PFSK-1 (cell line): ENCODE results near the gene LMX1A.

Source experiments
- FOXP2 ChIP-seq: optimal IDR thresholded peaks from 2 replicates; pipeline ENCODE3; 2011; ENCODE audit warnings: borderline replicate concordance, control low read depth, inconsistent platforms; ENCODE audit not compliant: insufficient read depth; ENCODE audit errors: extremely low read length, extremely low read depth
- POLR2AphosphoS5 ChIP-seq: IDR thresholded peaks from 2 replicates; pipeline ENCODE4 v1.6.1; 2012; ENCODE audit warnings: low read depth, mild to moderate bottlenecking, control low read depth, low read length, moderate library complexity
- REST ChIP-seq, 2 experiments: IDR thresholded peaks; 2 replicates each; pipeline versions ENCODE4 v1.6.1 to v1.8.0; 2011 to 2012; ENCODE audit warnings: low read depth in 2 of 2, low read length in 2 of 2, control low read depth in 1 of 2, inconsistent platforms in 1 of 2, mild to moderate bottlenecking in 1 of 2, moderate library complexity in 1 of 2; ENCODE audit not compliant: insufficient read depth in 1 of 2
- SIN3A ChIP-seq: IDR thresholded peaks from 2 replicates; pipeline ENCODE4 v1.6.1; 2012; ENCODE audit warnings: mild to moderate bottlenecking, low read length, moderate library complexity, borderline replicate concordance; ENCODE audit not compliant: insufficient read depth
- TAF1 ChIP-seq: IDR thresholded peaks from 2 replicates; pipeline ENCODE4 v1.6.1; 2012; ENCODE audit warnings: low read length, control low read depth, borderline replicate concordance; ENCODE audit not compliant: insufficient read depth

LMX1A gene

GRCh38 chr1:165152727-165153126, 203.8 kb downstream of the LMX1A start:
- TF ChIP-seq TAF1 (no peak), SIN3A (no peak)

GRCh38 chr1:165152109-165152508, 204.4 kb downstream of the LMX1A start:
- no peak for TF ChIP-seq FOXP2
- no peak for TF ChIP-seq REST (IDR thresholded peaks at IDR 0.05; ENCODE audit: insufficient read depth in 1 of 2, low read depth in 2 of 2, low read length in 2 of 2)
- no peak for TF ChIP-seq SIN3A
- no peak for TF ChIP-seq TAF1
- TF ChIP-seq POLR2AphosphoS5, result no peak
